B cell (primary cell): ENCODE measurements around the gene NLRP1. TPM values are rescaled to one million over a fixed set of nuclear protein-coding genes. Genes with fewer than 3 reads are reported as not detected.

Source experiments
- ATAC-seq: fragments of 200-7000 bp; cut with Tn5 transposase; one replicate; pipeline ENCODE4 v1.10.0; 2021; ENCODE audit warnings: low read depth, mild to moderate bottlenecking, moderate number of reproducible peaks, moderate library complexity
- CTCF ChIA-PET: fragments of 350-600 bp; sonication (Branson Sonifier 250); formaldehyde crosslinking; loops from one replicate; lab custom pipeline; 2021; ENCODE audit warnings: antibody characterized with exemption, inconsistent platforms; lab: Charles Lee
- POLR2A ChIA-PET: fragments of 350-600 bp; sonication (Branson Sonifier 250); formaldehyde crosslinking; loops from one replicate; lab custom pipeline; 2021; ENCODE audit warnings: antibody characterized with exemption; lab: Charles Lee
- DNase-seq: peaks from one replicate; pipeline ENCODE4 v3.0.0; 2013
- H2AFZ ChIP-seq: 2 replicates; pipeline ENCODE4 v1.6.1; 2012; ENCODE audit warnings: mild to moderate bottlenecking, low read depth, low read length; ENCODE audit not compliant: insufficient read depth, poor library complexity, severe bottlenecking
- H3K27ac ChIP-seq, 2 donors: 1 replicate in 1 of 2; 2 replicates in 1 of 2; pipeline ENCODE4 v1.5.1; 2012 to 2013; ENCODE audit warnings: low read length in 2 of 2, mild to moderate bottlenecking in 2 of 2, moderate library complexity in 1 of 2
- H3K27me3 ChIP-seq, 4 experiments: fragments of 200-600 bp in 1 of 4; sonication (generic) in 1 of 4; replicated peaks in 1 of 4; 1 replicate in 2 of 4; 2 replicates in 2 of 4; pipeline versions ENCODE4 v1.6.1 to v1.7.0; 2013 to 2016; ENCODE audit warnings: low read length in 3 of 4, mild to moderate bottlenecking in 2 of 4, mixed read lengths in 1 of 4, moderate library complexity in 1 of 4; ENCODE audit not compliant: insufficient read depth in 4 of 4, control insufficient read depth in 3 of 4; ENCODE audit errors: control extremely low read depth in 1 of 4
- H3K36me3 ChIP-seq, 2 experiments: replicated peaks in 1 of 2; 1 replicate in 1 of 2; 2 replicates in 1 of 2; pipeline versions ENCODE4 v1.6.1 to v1.7.1; 2013; ENCODE audit warnings: low read length in 1 of 2; ENCODE audit not compliant: insufficient read depth in 2 of 2, control insufficient read depth in 1 of 2; ENCODE audit errors: control extremely low read depth in 1 of 2, extremely low read depth in 1 of 2
- H3K4me1 ChIP-seq, 2 donors: fragments of 200-600 bp in 1 of 2; sonication (generic) in 1 of 2; 1 replicate in 1 of 2; 2 replicates in 1 of 2; pipeline versions ENCODE4 v1.5.1 to v1.6.1; 2013 to 2017; ENCODE audit warnings: low read length in 2 of 2; ENCODE audit not compliant: control insufficient read depth in 2 of 2, insufficient read depth in 2 of 2
- H3K4me2 ChIP-seq: replicated peaks from 2 replicates; pipeline ENCODE3; 2012; ENCODE audit warnings: mild to moderate bottlenecking, low read depth, low read length; ENCODE audit not compliant: poor library complexity, severe bottlenecking
- H3K4me3 ChIP-seq, 5 experiments: fragments of 200-600 bp in 1 of 5; sonication (generic) in 1 of 5; 1 replicate in 3 of 5; 2 replicates in 2 of 5; pipeline versions ENCODE4 v1.5.1 to v1.7.0; 2011 to 2016; ENCODE audit warnings: low read length in 4 of 5, mild to moderate bottlenecking in 4 of 5, low read depth in 2 of 5, control low read depth in 1 of 5, moderate library complexity in 1 of 5; ENCODE audit not compliant: insufficient read depth in 1 of 5; ENCODE audit errors: control extremely low read depth in 1 of 5, extremely low read depth in 1 of 5
- H3K79me2 ChIP-seq: fragments of 200-600 bp; sonication (generic); one replicate; pipeline ENCODE4 v1.6.0; 2016; ENCODE audit warnings: low read length; ENCODE audit not compliant: control insufficient read depth, insufficient read depth
- H3K9ac ChIP-seq: fragments of 200-600 bp; sonication (generic); 2 replicates; pipeline ENCODE4 v1.6.1; 2017; ENCODE audit warnings: mild to moderate bottlenecking, low read length, moderate library complexity
- H3K9me3 ChIP-seq, 3 donors: one replicate each; pipeline versions ENCODE4 v1.6.1 to v1.7.1; 2013; ENCODE audit warnings: low read length in 2 of 3; ENCODE audit not compliant: control insufficient read depth in 2 of 3, insufficient read depth in 1 of 3; ENCODE audit errors: control extremely low read depth in 1 of 3
- H4K20me1 ChIP-seq: 2 replicates; pipeline ENCODE4 v1.6.0; 2012; ENCODE audit warnings: mild to moderate bottlenecking, low read length; ENCODE audit not compliant: insufficient read depth, control insufficient read depth, poor library complexity, severe bottlenecking
- H3K27ac Mint-ChIP-seq: one replicate; pipeline ENCODE4 v1.8.0; 2021; ENCODE audit warnings: mixed read lengths
- H3K27me3 Mint-ChIP-seq: one replicate; pipeline ENCODE4 v1.8.0; 2021; ENCODE audit warnings: mixed read lengths
- H3K4me1 Mint-ChIP-seq: one replicate; pipeline ENCODE4 v1.8.0; 2021; ENCODE audit warnings: mixed read lengths
- H3K4me3 Mint-ChIP-seq: one replicate; pipeline ENCODE4 v1.8.0; 2021; ENCODE audit warnings: mixed read lengths
- H3K9me3 Mint-ChIP-seq: one replicate; pipeline ENCODE4 v1.8.0; 2022; ENCODE audit warnings: mixed read lengths; ENCODE audit not compliant: insufficient read depth
- EZH2 ChIP-seq: IDR thresholded peaks from 2 replicates; pipeline ENCODE4 v1.6.1; 2012; ENCODE audit warnings: borderline replicate concordance, low read depth, mild to moderate bottlenecking, moderate library complexity, low read length; ENCODE audit not compliant: insufficient read depth, poor library complexity, severe bottlenecking
- WGBS: methylation state at CpG from one replicate; pipeline ENCODE4 v1.1.5; 2013; ENCODE audit warnings: missing lambda C conversion rate; ENCODE audit not compliant: insufficient coverage; 5-methylcytosine and 5-hydroxymethylcytosine counted together
- intact Hi-C: fragments of 100-400 bp; cut with micrococcal nuclease; formaldehyde crosslinking; loops from one replicate; pipeline ENCODE4 v1.10.0; 2022
- polyA plus RNA-seq: library from polyadenylated mRNA; depleted of rRNA; stranded (reverse); fragments of >200 nt; gene quantifications from 2 replicates; pipeline ENCODE4 v1.2.3, GENCODE V29; 2012
- total RNA-seq, 2 donors: library from RNA; stranded (reverse); fragments of 120-200 nt in 1 of 2; gene quantifications; 1 replicate in 1 of 2; 2 replicates in 1 of 2; pipeline versions ENCODE4 v1.2.3 to v1.2.4, GENCODE V29; 2013 to 2022
- TF ChIP-seq, protein P1 (sequence below): fragments of 200-600 bp; IDR thresholded peaks from one replicate; pipeline ENCODE4 v1.8.0; 2022; ENCODE audit warnings: antibody characterized with exemption, mild to moderate bottlenecking

NLRP1 gene
- total and polyA plus RNA-seq, 2 donors (not counting 1 experiment from before 2014, with no cell fraction given): 141 to 189 TPM

DNA sequence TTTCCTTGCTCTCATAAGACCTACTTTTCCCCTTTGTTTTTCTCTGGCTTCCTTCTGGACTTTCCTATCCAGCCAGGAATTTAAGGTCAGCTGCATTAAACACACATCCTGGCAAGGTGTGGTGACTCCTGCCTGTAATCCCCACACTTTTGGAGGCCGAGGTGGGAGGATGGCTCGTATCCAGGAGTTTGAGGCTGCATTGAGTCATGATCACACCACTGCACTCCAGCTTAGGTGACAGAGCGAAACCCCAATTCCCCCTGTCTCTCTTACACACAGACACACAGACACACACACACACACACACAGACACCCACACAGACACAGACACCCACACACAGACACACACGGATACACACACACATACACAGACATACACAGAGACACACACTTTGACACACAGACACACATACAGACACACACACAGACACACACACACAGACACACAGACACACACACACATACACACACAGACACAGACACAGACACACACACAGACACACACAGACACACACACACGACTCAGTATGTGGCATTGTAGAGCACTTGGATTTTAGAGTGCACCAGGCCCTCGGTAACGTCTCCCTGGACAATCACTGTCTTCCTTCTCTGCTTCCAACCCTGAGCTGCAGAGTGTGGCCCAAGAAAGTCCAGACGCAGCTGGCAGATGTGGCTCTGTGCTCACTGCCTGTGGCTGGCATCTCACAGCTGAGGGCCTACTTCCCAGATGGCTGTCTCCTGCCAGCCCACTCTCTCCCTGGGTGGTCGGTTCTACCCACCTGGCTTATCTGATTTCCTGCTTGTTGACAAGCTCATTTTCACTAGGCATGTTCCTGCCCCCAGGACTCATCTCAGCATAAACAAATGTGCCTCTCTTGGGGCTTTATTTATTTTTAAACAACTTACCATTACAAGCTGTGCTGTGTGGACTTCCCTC, 39.0 kb downstream of the NLRP1 start:
- Histone ChIP-seq H3K4me1 (no peaks in the 10 kb centered on the region), H3K9me3 (no peaks in the 10 kb centered on the region), H4K20me1 (no peaks in the 10 kb centered on the region), H3K27me3 (no peaks in the 10 kb centered on the region), H3K4me2 (no peak overlapping the region), H3K79me2 (no peaks in the 10 kb centered on the region), H2AFZ (no peak overlapping the region), H3K4me3 (no peak overlapping the region), H3K36me3 (peaks cover 6 to 86% of the 10 kb centered on the region in 2 experiments), H3K9ac (no peak overlapping the region), H3K27ac (no peak overlapping the region)
- Mint-ChIP-seq H3K4me3 (no peak overlapping the region), H3K27ac (no peak overlapping the region), H3K27me3 (no peaks in the 10 kb centered on the region), H3K4me1 (no peaks in the 10 kb centered on the region), H3K9me3 (no peaks in the 10 kb centered on the region)
- ATAC-seq (no peak), DNase-seq (no peak)
- intact Hi-C loops: no loop called here
- 89% methylated on average over 7 of the region's 9 CpGs for WGBS
- CTCF ChIA-PET: no interaction called here
- TF ChIP-seq EZH2: no peak
- TF ChIP-seq, protein P1, sequence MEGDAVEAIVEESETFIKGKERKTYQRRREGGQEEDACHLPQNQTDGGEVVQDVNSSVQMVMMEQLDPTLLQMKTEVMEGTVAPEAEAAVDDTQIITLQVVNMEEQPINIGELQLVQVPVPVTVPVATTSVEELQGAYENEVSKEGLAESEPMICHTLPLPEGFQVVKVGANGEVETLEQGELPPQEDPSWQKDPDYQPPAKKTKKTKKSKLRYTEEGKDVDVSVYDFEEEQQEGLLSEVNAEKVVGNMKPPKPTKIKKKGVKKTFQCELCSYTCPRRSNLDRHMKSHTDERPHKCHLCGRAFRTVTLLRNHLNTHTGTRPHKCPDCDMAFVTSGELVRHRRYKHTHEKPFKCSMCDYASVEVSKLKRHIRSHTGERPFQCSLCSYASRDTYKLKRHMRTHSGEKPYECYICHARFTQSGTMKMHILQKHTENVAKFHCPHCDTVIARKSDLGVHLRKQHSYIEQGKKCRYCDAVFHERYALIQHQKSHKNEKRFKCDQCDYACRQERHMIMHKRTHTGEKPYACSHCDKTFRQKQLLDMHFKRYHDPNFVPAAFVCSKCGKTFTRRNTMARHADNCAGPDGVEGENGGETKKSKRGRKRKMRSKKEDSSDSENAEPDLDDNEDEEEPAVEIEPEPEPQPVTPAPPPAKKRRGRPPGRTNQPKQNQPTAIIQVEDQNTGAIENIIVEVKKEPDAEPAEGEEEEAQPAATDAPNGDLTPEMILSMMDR: no peak
- POLR2A ChIA-PET: no interaction called here

GRCh38 chr17:5544115-5544514, 40.2 kb downstream of the NLRP1 start:
- H3K4me2 ChIP-seq: no peak overlapping the region
- Mint-ChIP-seq H3K27me3 (no peaks in the 10 kb centered on the region), H3K9me3 (no peaks in the 10 kb centered on the region), H3K4me1 (no peaks in the 10 kb centered on the region), H3K4me3 (no peak overlapping the region), H3K27ac (no peak overlapping the region)
- no peaks in the 10 kb centered on the region for H3K79me2 ChIP-seq
- DNase-seq (no peak), ATAC-seq (no peak)
- WGBS: no CpG with 5 or more reads among the region's 2 CpGs
- intact Hi-C loops: no loop called here
- no peak overlapping the region for H2AFZ ChIP-seq
- no peak overlapping the region for H3K27ac ChIP-seq
- H3K9ac ChIP-seq: no peak overlapping the region
- ChIA-PET CTCF (no interaction called here), POLR2A (interaction anchor here (0.6 kb wide), 1 partner anchor 58 kb away, joined by 6 read pairs; the partner anchor contains the start of gene MIS12)
- TF ChIP-seq, protein P1: no peak
- TF ChIP-seq EZH2: no peak
- no peaks in the 10 kb centered on the region for H4K20me1 ChIP-seq
- H3K27me3 ChIP-seq: no peaks in the 10 kb centered on the region
- no peaks in the 10 kb centered on the region for H3K4me1 ChIP-seq
- H3K4me3 ChIP-seq: no peak overlapping the region
- H3K36me3 ChIP-seq: peaks cover 6 to 89% of the 10 kb centered on the region in 2 experiments
- H3K9me3 ChIP-seq: no peaks in the 10 kb centered on the region
